Measurements from ENCODE around the gene PLEKHG7. TPM values are rescaled to one million over a fixed set of nuclear protein-coding genes. Genes with fewer than 3 reads are reported as not detected.

Gene PLEKHG7
- total RNA-seq, 2 donors from 2014 or later: 0.33 to 1.6 TPM

- 88 to 89% methylated on average over 5 of the region's 5 CpGs for WGBS, 2 donors
- DNase-seq: no peak
- no peaks in the 10 kb centered on the region for H3K27me3 ChIP-seq
- no peak for ATAC-seq
- H3K4me3 ChIP-seq: no peak overlapping the region
- intact Hi-C loops (cut with DNase I): no loop called here
- no peaks in the 10 kb centered on the region for H3K9me3 ChIP-seq
- TF ChIP-seq POLR2A (IDR thresholded peaks at IDR 0.05) (no peak), CTCF (IDR thresholded peaks at IDR 0.05) (no peak)
- no peak overlapping the region for H3K27ac ChIP-seq
- H3K4me1 ChIP-seq: no peaks in the 10 kb centered on the region
- no peaks in the 10 kb centered on the region for H3K36me3 ChIP-seq (replicated peaks in 1 of 2; ENCODE audit: insufficient read depth in 1 of 2, low read depth in 2 of 2)
Measured at GRCh38 chr12:92695056-92695455, 7.7 kb upstream of the PLEKHG7 start.

GRCh38 chr12:92695577-92695976 is 7.2 kb upstream of the PLEKHG7 start:
- WGBS, 2 donors: 71 to 78% methylated on average over 1 of the region's 1 CpG
- no peaks in the 10 kb centered on the region for H3K9me3 ChIP-seq
- H3K4me1 ChIP-seq: no peaks in the 10 kb centered on the region
- no peak overlapping the region for H3K4me3 ChIP-seq
- no peak for TF ChIP-seq CTCF (IDR thresholded peaks at IDR 0.05)
- TF ChIP-seq POLR2A (IDR thresholded peaks at IDR 0.05): no peak
- no peak for DNase-seq
- no peak overlapping the region for H3K27ac ChIP-seq
- no peak for ATAC-seq
- intact Hi-C loops (cut with DNase I): no loop called here
- no peaks in the 10 kb centered on the region for H3K27me3 ChIP-seq
- no peaks in the 10 kb centered on the region for H3K36me3 ChIP-seq (replicated peaks in 1 of 2; ENCODE audit: insufficient read depth in 1 of 2, low read depth in 2 of 2)

- intact Hi-C loops (cut with DNase I): no loop called here
- Histone ChIP-seq H3K36me3 (replicated peaks in 1 of 2; ENCODE audit: insufficient read depth in 1 of 2, low read depth in 2 of 2) (no peaks in the 10 kb centered on the region), H3K4me3 (no peak overlapping the region), H3K9me3 (no peaks in the 10 kb centered on the region), H3K27me3 (no peaks in the 10 kb centered on the region), H3K27ac (no peak overlapping the region), H3K4me1 (no peaks in the 10 kb centered on the region)
- ATAC-seq (no peak), DNase-seq (peak in 2 of 4 donors; percentile 18)
- no peak for TF ChIP-seq CTCF (IDR thresholded peaks at IDR 0.05)
- no peak for TF ChIP-seq POLR2A (IDR thresholded peaks at IDR 0.05)
Measured at GRCh38 chr12:92696216-92696615, 6.6 kb upstream of the PLEKHG7 start.

GRCh38 chr12:92698474-92698873 is 4.3 kb upstream of the PLEKHG7 start:
- peaks cover 8% of the 10 kb centered on the region for H3K4me1 ChIP-seq
- no peaks in the 10 kb centered on the region for H3K36me3 ChIP-seq (replicated peaks in 1 of 2; ENCODE audit: insufficient read depth in 1 of 2, low read depth in 2 of 2)
- no peaks in the 10 kb centered on the region for H3K27me3 ChIP-seq
- no peak overlapping the region for H3K27ac ChIP-seq
- intact Hi-C loops (cut with DNase I): no loop called here
- H3K4me3 ChIP-seq: no peak overlapping the region
- ATAC-seq (no peak), DNase-seq (no peak)
- H3K9me3 ChIP-seq: no peaks in the 10 kb centered on the region
- TF ChIP-seq POLR2A (IDR thresholded peaks at IDR 0.05) (no peak), CTCF (IDR thresholded peaks at IDR 0.05) (no peak)

- H3K4me3 ChIP-seq: no peak overlapping the region
- DNase-seq (no peak), ATAC-seq (no peak)
- WGBS, 2 donors: 90 to 95% methylated on average over 1 of the region's 1 CpG
- peaks cover 11% of the 10 kb centered on the region for H3K4me1 ChIP-seq
- H3K9me3 ChIP-seq: no peaks in the 10 kb centered on the region
- intact Hi-C loops (cut with DNase I): no loop called here
- TF ChIP-seq POLR2A (IDR thresholded peaks at IDR 0.05) (no peak), CTCF (IDR thresholded peaks at IDR 0.05) (no peak)
- no peak overlapping the region for H3K27ac ChIP-seq
- no peaks in the 10 kb centered on the region for H3K36me3 ChIP-seq (replicated peaks in 1 of 2; ENCODE audit: insufficient read depth in 1 of 2, low read depth in 2 of 2)
- no peaks in the 10 kb centered on the region for H3K27me3 ChIP-seq
Measured at GRCh38 chr12:92701441-92701840, 1.3 kb upstream of the PLEKHG7 start.

All from body of pancreas (tissue), 4 donors.